HG03196 (cell line): ENCODE results near the gene TK1.
A peak's percentile ranks its signal among the peaks of the same experiment; 100 is the strongest.

Experiments used
- ATAC-seq: cut with Tn5 transposase; IDR thresholded peaks from one replicate; pipeline ENCODE4 v1.9.1; 2021; ENCODE audit not compliant: unreplicated experiment

The TK1 gene

GRCh38 chr17:78219396-78220150, 32.7 kb upstream of the TK1 start:
- ATAC-seq, result no peak

- ATAC-seq, result no peak
Observed at GRCh38 chr17:78214706-78215061, 27.8 kb upstream of the TK1 start.

DNA sequence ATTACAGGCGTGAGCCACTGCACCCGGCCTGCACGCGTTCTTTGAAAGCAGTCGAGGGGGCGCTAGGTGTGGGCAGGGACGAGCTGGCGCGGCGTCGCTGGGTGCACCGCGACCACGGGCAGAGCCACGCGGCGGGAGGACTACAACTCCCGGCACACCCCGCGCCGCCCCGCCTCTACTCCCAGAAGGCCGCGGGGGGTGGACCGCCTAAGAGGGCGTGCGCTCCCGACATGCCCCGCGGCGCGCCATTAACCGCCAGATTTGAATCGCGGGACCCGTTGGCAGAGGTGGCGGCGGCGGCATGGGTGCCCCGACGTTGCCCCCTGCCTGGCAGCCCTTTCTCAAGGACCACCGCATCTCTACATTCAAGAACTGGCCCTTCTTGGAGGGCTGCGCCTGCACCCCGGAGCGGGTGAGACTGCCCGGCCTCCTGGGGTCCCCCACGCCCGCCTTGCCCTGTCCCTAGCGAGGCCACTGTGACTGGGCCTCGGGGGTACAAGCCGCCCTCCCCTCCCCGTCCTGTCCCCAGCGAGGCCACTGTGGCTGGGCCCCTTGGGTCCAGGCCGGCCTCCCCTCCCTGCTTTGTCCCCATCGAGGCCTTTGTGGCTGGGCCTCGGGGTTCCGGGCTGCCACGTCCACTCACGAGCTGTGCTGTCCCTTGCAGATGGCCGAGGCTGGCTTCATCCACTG, 27.3 kb upstream of the TK1 start, which contains the start of gene BIRC5:
TSS of gene BIRC5 (plus strand) at position 238 of the 690 bp plus-strand sequence. CDS start at position 302, 64 bp downstream.
- peak; percentile 95 for ATAC-seq

DNA sequence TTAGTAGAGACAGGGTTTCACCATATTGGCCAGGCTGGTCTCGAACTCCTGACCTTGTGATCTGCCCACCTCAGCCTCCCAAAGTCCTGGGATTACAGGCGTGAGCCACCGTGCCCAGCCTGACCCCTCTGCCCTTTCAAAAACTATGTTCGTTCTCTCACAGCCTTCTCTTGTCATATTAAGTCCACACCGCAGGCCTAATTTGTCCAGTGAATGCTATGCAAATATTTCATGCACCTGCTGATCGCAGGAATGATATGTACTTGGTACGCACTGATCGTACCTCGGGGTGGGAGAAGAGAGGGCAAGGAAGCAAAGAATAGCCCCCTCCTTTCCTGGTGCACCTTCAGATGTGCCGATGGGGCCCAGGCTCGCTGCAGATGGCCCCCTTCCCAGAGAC, 24.2 kb upstream of the TK1 start:
- ATAC-seq, result no peak

DNA sequence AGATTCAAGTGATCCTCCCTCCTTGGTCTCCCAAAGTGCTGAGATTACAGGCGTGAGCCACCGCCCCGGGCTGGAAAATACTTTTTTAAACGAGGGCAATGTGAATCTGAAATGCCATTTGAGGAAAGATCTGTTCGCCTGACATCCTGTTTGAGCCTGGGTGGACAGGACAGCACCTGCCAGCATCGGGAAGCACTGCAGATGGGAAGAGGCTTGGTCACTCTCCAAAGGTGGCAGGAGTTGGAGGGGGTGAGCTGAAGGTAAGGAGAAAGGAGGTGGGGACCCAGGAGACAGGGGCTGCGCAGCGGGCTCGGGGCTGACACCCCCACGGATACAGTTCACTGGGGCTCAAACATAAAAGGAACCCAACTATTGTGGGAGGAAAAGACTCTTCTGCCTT, 23.3 kb upstream of the TK1 start:
- no peak for ATAC-seq

DNA sequence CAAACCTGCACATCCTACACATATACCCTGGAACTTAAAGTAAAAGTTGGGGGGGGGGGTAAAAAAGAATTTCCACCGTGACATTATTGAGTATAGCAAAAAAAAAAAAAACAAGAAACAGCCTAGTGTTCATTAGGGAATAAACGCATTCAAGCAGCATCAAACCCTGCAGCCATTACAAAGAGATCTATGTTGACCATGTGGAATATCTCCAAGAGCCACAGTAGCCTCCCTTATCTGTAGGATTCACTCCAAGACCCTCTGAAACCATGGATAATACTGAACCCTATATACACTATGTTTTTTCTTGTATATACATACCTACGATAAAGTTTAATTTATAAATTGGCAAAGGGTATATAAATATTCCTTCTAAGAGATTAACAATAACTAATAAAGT, 21.6 kb upstream of the TK1 start:
- no peak for ATAC-seq

DNA sequence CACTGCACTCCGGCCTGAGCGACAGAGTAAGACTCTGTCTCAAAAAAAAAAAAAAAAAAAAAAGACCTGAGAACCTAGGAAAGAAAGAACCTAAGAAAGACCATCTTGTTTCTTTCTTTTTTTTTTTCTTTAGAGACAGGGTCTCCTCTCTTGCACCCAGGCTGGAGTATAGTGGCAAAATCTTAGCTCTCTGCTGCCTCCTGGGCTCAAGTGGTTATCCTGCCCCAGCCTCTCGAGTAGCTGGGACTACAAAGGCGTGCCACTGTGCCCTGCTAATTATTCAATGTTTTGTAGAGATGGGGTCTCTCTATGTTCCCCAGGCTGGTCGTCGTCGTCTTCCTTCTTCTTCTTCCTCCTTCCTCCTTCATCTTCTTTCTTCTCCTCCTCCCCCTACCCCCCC, 19.4 kb upstream of the TK1 start:
- ATAC-seq, result no peak

- ATAC-seq, result no peak
Observed at GRCh38 chr17:78205124-78205775, 18.4 kb upstream of the TK1 start.

DNA sequence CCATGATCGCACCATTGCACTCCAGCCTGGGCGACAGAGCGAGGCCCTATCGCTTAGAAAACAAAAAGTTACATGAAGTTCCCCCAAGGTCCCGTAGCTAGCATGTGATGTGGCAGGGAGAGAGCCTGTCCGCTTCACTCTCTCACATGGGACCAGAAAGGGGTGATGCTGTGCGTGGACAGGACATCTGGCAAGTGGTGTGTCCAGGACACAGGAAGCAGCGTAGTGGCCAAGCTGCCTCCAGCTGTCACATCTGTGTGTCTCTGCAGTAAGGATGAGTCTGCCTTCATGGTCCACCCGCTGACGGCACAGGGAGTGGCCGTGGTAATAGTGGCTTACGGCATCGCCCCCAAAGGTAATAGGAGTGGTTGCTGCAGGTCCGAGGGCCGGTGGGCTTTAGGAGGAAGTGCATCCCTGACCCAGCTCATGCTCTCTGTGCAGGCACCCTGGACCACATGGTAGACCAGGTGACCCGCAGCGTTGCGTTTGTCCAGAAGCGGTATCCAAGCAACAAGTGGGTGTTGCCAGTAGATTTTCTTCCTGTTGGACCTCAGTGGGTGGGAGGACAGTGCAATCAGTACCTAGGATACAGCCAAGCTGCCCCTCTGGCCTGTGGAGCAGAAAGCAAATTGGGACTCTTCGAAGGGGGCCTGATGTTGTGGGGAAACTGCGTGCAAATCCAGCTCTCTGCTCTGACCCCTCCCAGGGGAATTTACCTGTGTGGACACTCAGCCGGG, 17.7 kb upstream of the TK1 start:
- ATAC-seq, result no peak

GRCh38 chr17:78202666-78203065, 15.8 kb upstream of the TK1 start:
- ATAC-seq, result no peak

GRCh38 chr17:78200451-78200850, 13.6 kb upstream of the TK1 start:
- no peak for ATAC-seq

GRCh38 chr17:78197147-78197832, 10.4 kb upstream of the TK1 start:
- ATAC-seq, result no peak

DNA sequence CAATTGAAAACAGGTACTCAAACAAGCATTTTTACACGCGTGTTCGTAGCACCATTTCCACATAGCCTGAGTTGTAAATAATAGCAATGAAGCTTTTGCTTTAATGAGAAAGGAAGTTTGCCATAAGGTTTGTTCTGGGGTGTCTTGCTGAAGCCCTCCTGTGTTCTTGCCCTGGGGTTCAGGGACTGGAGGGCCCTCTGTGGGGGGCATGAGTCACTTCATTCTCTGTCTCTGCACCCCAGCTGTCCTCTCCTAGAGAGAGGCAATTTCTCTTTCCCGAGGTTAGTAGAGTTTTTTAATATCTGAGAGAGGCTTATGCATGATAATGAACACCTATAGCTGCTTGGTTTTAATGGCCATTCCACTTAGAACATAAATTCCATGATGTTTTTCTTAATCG, 9.9 kb upstream of the TK1 start:
- ATAC-seq, result no peak

GRCh38 chr17:78185981-78186691, 716 bp downstream of the TK1 start:
- ATAC-seq, result no peak

GRCh38 chr17:78184868-78185267, 2.0 kb downstream of the TK1 start:
- ATAC-seq, result no peak

DNA sequence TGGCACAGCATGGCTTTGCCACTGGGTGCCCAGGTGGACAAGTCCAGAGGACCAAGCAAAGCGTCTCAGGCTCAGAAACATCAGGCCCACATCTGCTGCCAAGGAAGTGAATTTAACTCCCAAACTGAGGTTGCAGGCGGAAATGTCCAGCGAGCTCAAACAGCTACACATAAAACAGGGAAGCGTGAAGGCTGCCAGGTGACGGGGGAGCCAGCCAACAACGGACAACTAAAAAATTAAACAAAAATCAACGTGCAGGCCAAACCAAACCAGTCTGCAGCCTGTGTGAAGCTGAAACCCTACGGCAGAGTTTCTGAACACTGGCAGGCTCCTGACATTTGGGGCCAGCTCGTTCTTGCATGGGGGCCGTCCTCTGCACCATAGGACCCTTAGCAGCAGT, 2.5 kb downstream of the TK1 start:
- no peak for ATAC-seq

DNA sequence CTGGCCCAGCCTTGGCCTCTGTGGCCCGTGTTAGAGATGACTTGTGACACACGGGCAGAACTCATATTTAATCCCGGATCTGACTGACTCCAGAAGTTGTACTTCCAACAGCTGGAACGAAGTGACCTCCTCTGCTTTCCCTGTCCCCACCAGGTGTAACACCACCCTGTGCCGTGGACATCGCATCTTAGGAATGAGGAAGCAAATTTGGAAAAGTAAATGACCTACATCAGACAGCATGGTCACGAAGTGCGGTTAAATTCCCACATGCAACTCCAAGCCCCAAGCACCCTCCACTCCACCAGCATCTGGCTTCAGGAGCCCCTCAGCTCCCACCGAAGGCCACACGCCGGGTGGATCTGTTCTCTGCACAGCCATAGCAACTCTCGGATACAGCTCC, 2.9 kb downstream of the TK1 start:
- no peak for ATAC-seq

- no peak for ATAC-seq
Observed at GRCh38 chr17:78182504-78182903, 4.3 kb downstream of the TK1 start.

- no peak for ATAC-seq
Observed at GRCh38 chr17:78180508-78180907, 6.3 kb downstream of the TK1 start.

GRCh38 chr17:78180083-78180482, 6.8 kb downstream of the TK1 start:
- ATAC-seq, result no peak
